Activated CD8-positive, alpha-beta memory T cell treated with anti-CD3 and anti-CD28 coated beads, Interleukin-2, amount 50 U/mL, for 1 hour (primary cell): ENCODE measurements around the gene CCNB1IP1.
A peak's percentile ranks its signal among the peaks of the same experiment; 100 is the strongest.
"Not testable (repeated sequence)": the region's sequence is repeated elsewhere in the genome, so short reads cannot be mapped to it uniquely, and the experiment has no call there.

Source experiments
- DNase-seq: peaks from one replicate; pipeline ENCODE4 v3.0.0-alpha.2; 2020; ENCODE audit errors: extremely low read depth

The CCNB1IP1 gene

GRCh38 chr14:20332431-20332787 lies 670 bp downstream of the CCNB1IP1 start:
- DNase-seq: no peak

DNA sequence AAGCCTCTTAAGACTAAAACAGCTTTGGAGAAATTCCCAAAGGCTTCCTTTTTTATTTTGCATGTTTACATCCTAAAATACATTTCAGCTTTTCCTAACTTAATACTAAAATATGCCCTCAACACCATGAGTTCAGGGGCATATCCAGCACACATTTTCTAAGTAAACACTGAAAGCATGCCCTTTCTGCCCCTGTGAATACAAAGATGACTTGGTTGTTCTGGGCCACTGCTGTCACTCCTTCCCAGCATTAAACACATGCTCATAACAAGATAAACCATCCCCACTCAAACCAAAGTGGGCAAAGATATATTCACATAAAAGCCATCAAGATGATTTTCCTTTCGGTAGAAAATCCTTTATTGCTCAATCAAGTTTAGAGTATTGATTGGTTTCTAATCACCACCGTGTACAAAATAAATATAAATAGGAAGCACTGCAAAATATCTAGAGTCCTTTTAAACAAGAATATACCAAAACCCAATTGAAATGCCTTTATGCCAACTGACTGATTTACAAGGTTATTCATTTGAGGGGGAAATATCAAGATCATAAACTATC lies 1.9 kb downstream of the CCNB1IP1 start:
- DNase-seq: no peak

GRCh38 chr14:20329355-20329754 lies 3.7 kb downstream of the CCNB1IP1 start:
- no peak for DNase-seq

- no peak for DNase-seq
Observed at GRCh38 chr14:20328705-20329104, 4.4 kb downstream of the CCNB1IP1 start.

DNA sequence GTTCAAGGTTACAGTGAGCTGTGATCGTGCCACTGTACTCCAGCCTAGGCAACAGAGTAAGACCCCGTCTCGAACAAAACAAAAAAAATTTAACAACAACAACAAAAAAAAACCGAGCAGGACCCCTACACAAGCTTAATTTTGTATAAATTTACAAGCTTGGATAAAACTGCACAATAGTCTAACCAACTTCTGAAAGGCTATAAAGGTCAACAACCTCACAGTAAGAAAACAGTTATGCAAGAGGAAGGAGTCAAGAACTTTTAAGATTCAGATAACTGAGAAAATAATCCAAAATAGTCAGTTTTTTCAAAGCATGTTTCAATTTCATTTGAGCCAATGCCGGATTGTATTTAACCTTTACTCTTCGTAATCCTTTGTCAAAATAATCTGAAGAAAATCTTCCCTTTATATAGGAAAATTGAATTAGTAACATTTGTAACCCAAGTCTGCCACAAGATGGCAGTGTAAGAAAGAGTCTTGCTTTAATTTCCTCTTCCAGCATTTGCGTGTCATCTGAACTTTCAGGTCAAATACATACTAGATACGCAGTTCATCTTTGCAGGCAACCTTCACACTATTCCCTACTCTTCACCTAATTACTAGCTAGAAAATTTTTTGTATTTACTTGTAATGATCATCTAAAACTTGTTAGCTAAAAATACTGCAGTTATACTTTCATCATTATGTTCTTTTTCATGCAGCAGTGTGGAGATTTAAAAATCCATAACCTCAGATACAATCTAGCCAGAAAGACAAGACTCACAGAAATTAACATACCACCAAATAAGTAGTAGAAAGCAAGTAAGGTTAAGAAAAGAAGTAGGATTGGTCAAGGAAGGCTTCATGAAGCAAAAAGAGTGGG lies 5.8 kb downstream of the CCNB1IP1 start:
- no peak for DNase-seq

DNA sequence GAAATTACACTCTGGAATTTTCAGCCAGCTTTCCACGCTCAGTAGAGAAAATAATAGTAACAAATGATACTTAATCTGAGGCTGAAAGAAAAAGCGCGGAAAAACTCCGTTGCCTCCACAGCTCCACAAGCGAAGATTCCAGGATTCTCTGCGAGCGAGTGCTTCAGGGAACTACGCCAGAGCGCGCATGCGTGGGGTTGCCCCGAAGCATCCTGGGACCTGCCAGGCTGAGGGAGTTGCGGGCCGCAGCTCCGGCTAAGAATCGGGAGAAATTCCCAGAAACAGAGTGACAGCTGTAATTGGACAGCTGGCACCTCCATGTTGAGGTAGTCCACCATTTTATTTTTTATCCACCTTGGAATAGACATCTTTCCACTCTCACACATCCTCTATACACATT lies 15.4 kb downstream of the CCNB1IP1 start:
- DNase-seq: no peak

DNA sequence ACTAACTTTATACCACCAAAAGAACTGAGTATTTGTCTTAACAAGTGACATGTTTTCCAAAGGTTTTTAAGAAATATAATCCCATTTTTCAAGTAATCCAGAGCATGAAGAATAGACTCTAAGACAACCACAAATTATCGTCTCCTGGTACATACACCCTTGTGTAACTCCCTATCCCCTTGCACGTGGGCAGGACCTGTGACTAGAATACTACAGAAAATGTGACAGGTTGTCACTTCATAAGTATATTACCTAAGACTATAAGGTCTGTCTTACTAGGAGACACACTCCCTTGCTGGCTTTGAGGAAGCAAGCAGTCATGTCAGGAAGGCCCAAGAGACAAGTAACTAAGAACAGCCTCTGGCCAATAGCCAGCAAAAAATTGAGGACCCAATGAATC lies 19.1 kb downstream of the CCNB1IP1 start:
- DNase-seq: no peak

DNA sequence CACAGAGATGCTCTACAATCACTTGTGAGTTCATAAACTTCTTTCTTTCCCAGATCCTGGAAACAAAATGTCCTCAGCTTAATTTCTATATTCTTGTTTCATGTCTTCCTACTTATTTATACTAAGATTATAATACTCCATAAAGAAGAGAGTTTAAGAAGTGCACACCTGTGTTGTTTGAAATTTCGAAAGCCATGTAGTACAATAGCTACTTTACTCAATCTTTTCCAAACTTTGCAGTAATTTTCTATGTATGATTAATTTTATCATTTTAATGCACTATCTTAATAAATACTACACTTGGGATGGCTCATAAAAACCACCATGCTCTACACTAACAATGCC lies 27.0 kb downstream of the CCNB1IP1 start:
- no peak for DNase-seq

DNA sequence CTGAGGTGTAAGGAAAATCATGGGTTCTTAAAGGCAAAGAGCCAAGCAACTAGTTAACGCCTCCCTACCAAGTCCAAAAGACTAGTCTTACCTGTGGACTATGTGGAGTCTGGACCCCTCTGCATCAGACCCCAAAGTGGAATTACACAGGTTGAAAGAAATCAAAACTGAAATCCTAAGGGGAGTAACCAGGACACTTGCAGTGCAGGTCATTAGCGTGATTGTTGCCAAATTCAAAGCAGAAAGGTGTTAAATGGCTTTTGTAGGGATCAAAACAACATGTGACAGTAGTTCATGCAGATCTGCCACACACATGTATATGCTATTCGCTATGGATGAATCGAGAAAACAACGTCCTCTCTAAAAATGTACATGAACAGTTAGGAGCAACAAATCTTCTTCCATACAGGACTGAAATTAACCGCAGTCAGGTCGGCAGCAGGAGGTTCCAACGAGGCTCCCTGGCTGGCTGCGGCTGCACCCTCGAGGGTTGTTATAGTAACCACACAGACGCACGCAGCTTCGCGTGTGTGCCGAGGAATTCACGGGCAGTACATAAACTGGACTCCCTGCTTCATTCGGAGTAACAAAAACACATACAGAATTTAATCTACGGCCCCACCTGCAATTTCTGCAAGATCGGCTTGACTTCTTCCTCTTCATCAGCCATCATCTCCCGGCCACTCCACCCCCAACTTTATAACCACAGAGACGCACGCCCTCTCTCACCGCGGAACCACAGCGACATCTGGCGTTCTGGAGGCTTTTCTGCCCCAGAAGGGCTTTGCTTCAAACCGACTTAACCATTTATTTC lies 27.6 kb downstream of the CCNB1IP1 start, which contains the start of gene TTC5:
TTC5 (minus strand) TSS at position 687 of the 814 bp plus-strand sequence; CDS start at position 673, 14 bp downstream.
- peak; percentile 68 for DNase-seq

GRCh38 chr14:20302042-20302755 lies 30.9 kb downstream of the CCNB1IP1 start:
- DNase-seq: no peak

DNA sequence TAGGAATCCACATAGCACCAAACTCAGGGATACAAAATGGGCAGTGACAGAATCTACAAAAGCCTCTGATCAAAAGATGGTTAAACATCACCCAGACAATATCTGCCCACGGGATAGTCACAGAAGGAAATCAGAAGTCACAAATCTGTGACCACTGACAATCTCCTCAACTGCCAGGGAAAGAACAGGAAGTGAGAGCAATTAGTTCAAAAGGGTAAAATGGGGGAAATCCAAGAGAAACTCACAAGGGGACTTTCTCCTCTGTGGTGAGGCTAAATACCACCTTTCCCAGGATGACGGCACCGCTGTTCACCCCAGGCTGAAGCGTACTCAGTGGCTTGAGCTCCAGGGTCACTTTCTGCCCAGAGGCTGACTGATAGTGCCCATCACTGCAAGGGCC lies 38.0 kb downstream of the CCNB1IP1 start:
- DNase-seq: no peak

GRCh38 chr14:20294636-20295035 lies 38.4 kb downstream of the CCNB1IP1 start:
- no peak for DNase-seq

- not testable (repeated sequence) for DNase-seq
Observed at GRCh38 chr14:20281998-20282397, 51.1 kb downstream of the CCNB1IP1 start.

GRCh38 chr14:20280265-20280664 lies 52.8 kb downstream of the CCNB1IP1 start:
- not testable (repeated sequence) for DNase-seq

DNA sequence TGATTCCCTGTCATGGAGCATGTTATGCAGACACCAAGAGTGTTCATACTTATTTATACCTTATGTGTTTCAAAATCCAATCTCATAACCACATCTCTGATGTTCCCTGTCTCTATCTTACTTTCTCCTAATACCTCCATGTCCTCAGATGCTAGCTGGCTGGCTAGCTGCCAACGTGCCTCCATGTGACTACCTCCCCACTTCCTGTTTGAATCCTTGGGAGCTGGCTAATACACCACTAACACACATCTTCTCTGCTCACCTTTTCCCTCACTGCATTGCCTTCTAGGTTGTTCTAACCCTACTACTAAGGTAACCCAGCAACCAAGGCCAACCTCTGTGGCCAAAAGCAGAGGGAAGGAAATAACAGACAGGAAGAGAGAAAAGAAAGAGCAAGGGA lies 54.7 kb downstream of the CCNB1IP1 start:
- no peak for DNase-seq

GRCh38 chr14:20277409-20277808 lies 55.7 kb downstream of the CCNB1IP1 start:
- DNase-seq: no peak

- no peak for DNase-seq
Observed at GRCh38 chr14:20274062-20274461, 59.0 kb downstream of the CCNB1IP1 start.

DNA sequence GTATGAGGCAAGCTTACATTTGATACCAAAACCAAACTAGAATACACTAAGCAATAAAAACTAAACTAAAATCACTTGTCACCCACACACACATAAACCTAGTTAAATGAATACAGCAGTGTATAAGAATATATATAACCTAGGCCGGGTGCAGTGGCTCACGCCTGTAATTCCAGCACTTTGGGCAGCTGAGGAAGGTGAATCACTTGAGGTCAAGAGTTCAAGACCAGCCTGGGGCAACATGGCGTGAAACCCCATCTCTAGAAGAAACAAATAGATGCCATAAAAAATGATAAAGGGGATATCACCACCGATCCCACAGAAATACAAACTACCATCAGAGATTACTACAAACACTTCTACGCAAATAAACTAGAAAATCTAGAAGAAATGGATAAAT lies 68.7 kb downstream of the CCNB1IP1 start:
- not testable (repeated sequence) for DNase-seq

- DNase-seq: no peak
Observed at GRCh38 chr14:20262642-20263128, 70.4 kb downstream of the CCNB1IP1 start.
